Embryonic facial prominence (tissue), 1 donor: ENCODE results near the gene RHBDF1.

Experiments
- DNase-seq: peaks from one replicate; pipeline ENCODE4 v3.0.0-alpha.2; 2016; ENCODE audit errors: extremely low spot score

The RHBDF1 gene

GRCh38 chr16:72561-73548 lies at the start of gene RHBDF1:
TSS of gene RHBDF1 (minus strand) at chr16:72631. CDS start at chr16:65015, 7,616 bp downstream.
- DNase-seq = no peak

GRCh38 chr16:120756-121155 lies 48.3 kb upstream of the RHBDF1 start:
- DNase-seq = no peak

DNA sequence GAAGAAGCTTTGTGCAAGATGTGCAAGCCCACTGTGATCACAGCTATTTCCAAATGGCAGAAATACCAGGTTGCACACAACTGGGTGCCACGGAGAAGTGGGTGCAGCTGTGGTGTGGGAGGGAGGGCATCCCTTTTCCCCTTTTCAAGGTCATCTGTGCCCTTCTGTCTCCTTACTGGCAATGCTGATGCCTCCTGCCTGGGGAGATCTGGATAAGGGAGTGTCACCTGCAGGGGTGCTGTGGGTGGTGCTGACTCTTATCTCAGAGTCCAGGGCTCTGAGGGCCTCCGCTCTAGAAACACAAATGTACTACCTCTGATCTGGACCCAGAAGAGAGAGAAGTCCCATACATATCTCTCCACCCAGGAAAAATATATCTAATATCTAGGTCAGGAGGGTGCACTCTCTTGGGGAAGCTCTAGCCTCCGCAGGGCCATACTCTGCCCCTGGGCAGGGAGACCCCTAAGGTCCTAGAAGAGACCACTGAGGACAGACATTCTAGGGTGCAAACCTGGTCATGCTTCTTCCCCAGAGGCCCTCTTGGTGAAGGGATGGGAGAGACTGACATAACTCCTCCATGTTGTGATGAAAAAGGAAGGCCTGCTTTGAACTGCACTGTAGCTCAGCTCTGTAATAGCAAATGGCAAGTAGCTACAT lies 47.5 kb upstream of the RHBDF1 start:
- DNase-seq = no peak

- DNase-seq = no peak
These were observed 46.9 kb upstream of the RHBDF1 start for GRCh38 chr16:119295-119694.

DNA sequence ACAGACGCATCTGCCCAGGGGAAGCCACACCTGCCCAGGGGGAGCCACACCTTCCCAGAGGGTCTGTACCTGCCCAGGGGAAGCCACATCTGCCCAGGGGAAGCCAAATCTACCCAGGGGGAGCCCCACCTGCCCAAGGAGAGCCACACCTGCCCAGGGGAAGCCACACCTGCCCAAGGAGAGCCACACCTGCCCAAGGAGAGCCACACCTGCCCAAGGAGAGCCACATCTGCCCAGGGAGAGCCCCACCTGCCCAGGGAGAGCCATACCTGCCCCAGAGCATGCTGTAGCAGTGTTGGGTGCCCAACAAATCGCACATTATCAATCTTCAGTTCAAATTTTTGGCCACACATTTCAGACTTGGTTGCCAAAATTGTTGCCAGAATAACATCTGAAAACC lies 46.4 kb upstream of the RHBDF1 start:
- no peak for DNase-seq

DNA sequence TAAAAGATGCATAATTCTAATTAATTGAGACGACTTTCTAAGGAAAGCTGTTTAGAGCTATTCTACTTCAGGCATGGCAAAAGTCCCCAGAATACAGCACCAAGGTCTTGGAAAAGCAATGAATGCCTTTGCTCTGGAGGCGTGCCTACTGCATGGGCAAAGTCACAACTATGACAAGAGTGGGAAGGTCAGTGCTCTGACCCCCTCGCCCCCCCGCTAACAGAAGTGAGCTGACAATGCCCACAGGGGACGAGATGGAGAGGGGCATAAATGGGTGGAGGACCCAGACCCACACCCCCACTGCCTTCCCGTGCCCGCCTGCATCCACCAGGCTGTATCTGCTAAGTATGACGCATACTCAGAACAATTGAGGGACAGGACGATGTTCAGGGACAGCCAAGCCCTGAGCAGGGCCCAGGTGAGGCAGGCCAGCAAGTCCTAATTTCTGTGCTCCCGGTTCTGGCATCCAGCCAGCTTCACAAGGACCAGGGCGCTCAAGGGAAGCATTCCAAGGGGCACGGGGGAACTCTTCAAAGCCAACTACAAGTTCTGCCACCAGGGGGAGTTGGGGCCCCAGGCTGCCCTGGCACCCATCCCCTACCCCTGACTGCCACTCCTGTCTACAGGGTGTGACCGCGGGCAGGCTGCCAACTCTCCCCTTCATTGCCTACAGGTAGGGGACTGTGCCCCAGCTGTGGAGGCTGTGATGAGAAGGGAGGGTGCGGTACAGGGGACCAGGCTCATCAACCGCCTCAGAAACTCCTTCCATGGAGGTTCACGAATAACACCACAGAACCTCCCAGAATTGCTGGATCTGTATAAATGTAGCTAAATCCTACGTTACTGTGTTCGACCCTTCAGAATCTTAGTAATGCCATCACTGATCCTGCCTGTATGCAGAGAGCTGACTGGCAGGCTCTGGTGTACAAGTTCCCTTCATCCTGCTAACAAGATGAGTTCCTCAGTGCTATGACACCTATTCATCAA lies 45.2 kb upstream of the RHBDF1 start:
- DNase-seq = peak; percentile 12

DNA sequence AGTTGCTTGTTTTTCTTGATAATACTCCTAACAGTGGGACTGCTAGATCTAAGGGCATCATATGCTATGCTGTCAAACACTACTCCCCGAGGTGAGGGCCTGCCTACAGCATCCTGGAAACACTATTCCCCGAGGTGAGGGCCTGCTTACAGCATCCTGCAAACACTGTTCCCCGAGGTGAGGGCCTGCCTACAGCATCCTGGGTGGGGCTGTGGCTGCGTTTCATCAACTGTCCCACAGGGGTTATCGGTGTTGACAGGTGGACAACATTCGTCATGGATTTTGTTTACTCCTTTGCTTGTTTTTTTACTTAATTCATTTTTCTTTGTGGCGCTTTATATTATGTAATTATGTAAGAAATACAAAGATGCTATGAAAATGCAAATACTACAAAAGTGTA lies 43.6 kb upstream of the RHBDF1 start:
- DNase-seq = no peak

DNA sequence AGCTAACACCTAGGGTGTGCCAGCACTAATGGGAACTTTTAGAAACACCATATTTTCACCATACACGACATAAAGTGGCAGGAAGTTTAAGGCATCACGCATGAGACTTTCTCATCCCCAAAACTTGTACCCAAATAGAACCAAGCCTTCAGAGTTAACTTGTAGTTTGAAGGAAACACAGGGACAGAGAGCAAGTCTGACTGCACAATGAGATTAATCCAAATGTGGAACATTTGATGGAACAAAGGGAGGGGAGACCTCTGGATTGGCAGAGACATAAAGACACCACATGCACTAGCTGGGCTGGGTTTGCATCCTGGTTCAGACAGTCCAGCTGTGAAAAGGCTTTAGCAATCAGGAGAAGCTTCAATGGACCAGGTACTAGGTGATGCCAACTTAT lies 41.9 kb upstream of the RHBDF1 start:
- DNase-seq = no peak

DNA sequence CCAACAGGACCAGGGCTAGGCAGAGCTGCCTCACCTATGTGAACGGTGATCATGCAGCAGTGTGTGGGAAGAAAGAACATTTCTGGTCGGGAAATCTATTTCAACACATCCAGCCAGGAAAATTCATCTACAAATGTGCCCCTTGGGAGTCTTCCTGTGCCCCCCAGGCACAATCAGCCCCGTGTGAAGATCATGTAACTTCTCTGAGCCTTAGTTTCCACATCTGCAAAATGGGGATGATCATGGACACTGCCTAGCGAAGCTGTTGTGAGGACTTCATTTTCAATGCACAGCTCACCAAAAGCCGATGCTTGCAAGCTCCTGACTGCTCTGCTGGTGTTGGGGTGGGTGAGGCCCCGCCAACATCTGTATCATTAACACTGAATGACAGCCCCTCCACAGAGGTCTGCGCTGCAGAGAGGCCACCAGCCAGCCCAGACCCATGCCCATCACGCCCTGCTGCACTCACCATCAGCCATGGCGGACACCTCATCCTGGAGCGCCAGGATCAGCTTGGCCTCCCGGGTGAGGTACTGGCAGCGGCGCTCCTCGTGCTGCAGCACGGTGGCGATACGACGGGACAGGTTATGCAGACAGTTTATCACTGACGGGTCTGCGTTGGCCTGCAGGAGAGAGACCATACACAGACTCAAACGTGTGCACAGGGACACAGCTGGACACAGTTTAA lies 39.9 kb upstream of the RHBDF1 start:
- DNase-seq = no peak

- DNase-seq = peak; percentile 56
These were observed 34.3 kb upstream of the RHBDF1 start for GRCh38 chr16:106623-107324.

DNA sequence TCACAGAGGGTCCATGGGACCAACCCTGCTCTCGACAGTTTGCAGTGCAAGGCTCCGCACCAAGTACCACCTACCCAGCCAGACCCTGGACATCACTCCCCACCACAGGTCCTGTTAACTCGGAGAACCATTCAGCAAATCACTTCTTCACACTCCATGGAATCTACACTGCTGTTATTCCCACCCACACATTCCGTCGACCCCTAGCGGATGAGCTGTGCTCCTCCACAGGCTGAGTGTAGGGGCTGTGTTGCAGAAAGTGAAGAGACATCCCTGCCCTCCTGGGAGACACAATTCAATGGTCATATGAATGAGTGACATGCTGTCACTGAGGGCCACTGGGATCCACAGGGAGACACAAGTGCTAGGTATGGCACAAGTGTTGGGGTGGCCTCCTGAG lies 33.1 kb upstream of the RHBDF1 start:
- no peak for DNase-seq

- no peak for DNase-seq
These were observed 32.5 kb upstream of the RHBDF1 start for GRCh38 chr16:104928-105327.

DNA sequence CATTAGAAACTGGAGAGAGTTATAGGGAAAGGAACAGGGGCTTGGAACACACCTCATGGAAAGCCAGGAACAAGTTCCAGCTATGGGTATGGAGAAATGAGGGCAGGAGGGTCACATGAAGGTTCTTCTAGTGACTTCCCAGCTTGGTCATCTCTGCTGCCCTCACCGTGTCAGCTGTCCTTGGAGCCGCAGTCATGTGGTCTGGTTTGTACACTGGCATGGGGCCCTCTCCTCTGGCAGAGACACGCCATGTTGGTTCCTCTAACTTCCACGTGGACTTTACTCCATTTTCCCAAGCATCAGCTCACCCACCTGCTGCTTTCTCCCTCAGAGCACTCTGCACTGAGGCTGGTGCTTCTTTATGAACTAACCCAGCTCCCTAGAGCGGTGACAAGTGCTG lies 31.9 kb upstream of the RHBDF1 start:
- no peak for DNase-seq

- no peak for DNase-seq
These were observed 29.8 kb upstream of the RHBDF1 start for GRCh38 chr16:102060-102855.

DNA sequence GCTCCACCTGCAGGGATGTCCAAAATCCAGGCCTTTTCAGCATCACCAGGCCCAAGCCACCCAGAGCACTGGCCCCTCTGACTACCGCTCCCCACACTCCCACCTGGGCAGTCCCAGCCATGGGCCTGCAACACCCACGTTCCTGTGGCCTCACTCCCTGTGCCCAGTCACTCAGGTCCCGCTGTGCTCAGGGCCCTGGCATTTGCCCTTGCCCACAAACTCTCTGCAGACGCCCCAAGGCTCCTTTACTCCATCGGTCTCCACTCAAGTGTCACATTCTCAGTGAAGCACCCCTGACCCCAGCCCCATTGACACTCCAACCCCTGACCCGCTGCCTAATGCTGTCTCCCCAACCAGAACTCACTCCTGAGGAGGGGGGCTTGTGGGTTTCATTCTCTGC lies 29.2 kb upstream of the RHBDF1 start:
- no peak for DNase-seq

GRCh38 chr16:100989-101388 lies 28.6 kb upstream of the RHBDF1 start:
- DNase-seq = no peak

- no peak for DNase-seq
These were observed 25.4 kb upstream of the RHBDF1 start for GRCh38 chr16:97822-98221.

DNA sequence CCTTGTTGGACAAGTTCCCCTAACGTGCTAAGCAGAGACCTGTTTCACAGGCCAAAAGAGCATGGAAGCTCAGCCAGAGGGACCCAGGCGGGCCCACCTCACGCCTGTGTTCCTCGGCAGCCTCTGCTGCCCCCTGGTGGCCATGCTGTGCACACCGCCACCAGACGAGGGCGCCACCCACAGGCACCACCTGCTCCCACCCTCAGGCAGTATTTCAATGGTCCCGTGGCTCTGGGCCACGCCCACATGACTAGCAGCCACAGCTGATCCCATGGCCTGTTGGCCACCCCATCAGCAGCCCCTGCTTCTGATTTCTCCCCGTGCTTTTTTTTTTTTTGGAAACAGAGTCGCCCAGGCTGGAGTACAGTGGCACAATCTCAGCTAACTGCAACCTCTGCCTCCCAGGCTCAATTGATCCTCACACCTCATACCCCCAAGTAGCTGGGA lies 24.5 kb upstream of the RHBDF1 start:
- DNase-seq = no peak

GRCh38 chr16:94918-95265 lies 22.5 kb upstream of the RHBDF1 start:
- DNase-seq = no peak
